Measurements from ENCODE around the gene BIN1.

- TF ChIP-seq RAD21 (conservative IDR thresholded peaks at IDR 0.05) (no peak), CTCF (IDR thresholded peaks at IDR 0.05; ENCODE audit: poor library complexity, severe bottlenecking) (no peak), POLR2AphosphoS5 (IDR thresholded peaks at IDR 0.05) (no peak), EP300 (conservative IDR thresholded peaks at IDR 0.05; ENCODE audit: poor library complexity, severe bottlenecking) (no peak), REST (IDR thresholded peaks at IDR 0.05; ENCODE audit: borderline replicate concordance) (no peak), SMC3 (conservative IDR thresholded peaks at IDR 0.05; ENCODE audit: poor library complexity) (no peak), EZH2 (IDR thresholded peaks at IDR 0.05; ENCODE audit: borderline replicate concordance, insufficient read depth, low read length, poor library complexity, severe bottlenecking) (no peak)
Measured at GRCh38 chr2:127104166-127104660, 2.7 kb downstream of the BIN1 start.
